Neural cell (in vitro differentiated cells): ENCODE results near the gene PSMB7. TPM values are rescaled to one million over a fixed set of nuclear protein-coding genes. Genes with fewer than 3 reads are reported as not detected.

ENCODE experiments used
- H2AFZ ChIP-seq: fragments of 200-600, 300-800 bp; sonication (generic), shearing (Covaris generic); 2 replicates; pipeline ENCODE4 v1.6.0; 2014; ENCODE audit warnings: low read depth, mild to moderate bottlenecking, antibody characterized with exemption, low read length, moderate library complexity
- H3F3A ChIP-seq: fragments of 200-600 bp; shearing (Covaris generic); 2 replicates; pipeline ENCODE4 v1.6.1; 2016; ENCODE audit warnings: mild to moderate bottlenecking, moderate library complexity, mixed read lengths, antibody characterized with exemption, low read length; ENCODE audit not compliant: insufficient read depth, poor library complexity, severe bottlenecking
- H3K27ac ChIP-seq: fragments of 200-600, 300-800 bp; sonication (generic), shearing (Covaris generic); 2 replicates; pipeline ENCODE4 v1.5.1; 2014; ENCODE audit warnings: mild to moderate bottlenecking, low read length, moderate library complexity
- H3K27me3 ChIP-seq: fragments of 300-800, 200-600 bp; sonication (generic), shearing (Covaris generic); 2 replicates; pipeline ENCODE4 v1.6.0; 2014; ENCODE audit warnings: mild to moderate bottlenecking, low read depth, low read length, moderate library complexity; ENCODE audit not compliant: insufficient read depth
- H3K36me3 ChIP-seq: fragments of 300-800, 200-600 bp; sonication (generic), shearing (Covaris generic); 2 replicates; pipeline ENCODE4 v1.5.1; 2014; ENCODE audit warnings: mild to moderate bottlenecking, antibody characterized with exemption, low read length, moderate library complexity; ENCODE audit not compliant: insufficient read depth
- H3K4me2 ChIP-seq: fragments of 300-800, 200-600 bp; sonication (generic), shearing (Covaris generic); 2 replicates; pipeline ENCODE4 v1.6.0; 2014; ENCODE audit warnings: mild to moderate bottlenecking, low read length
- H3K4me3 ChIP-seq: fragments of 300-800, 200-600 bp; sonication (generic), shearing (Covaris generic); 2 replicates; pipeline ENCODE4 v1.5.1; 2014; ENCODE audit warnings: mild to moderate bottlenecking, low read length, moderate library complexity
- H3K79me2 ChIP-seq: fragments of 200-600 bp; shearing (Covaris generic); replicated peaks from 2 replicates; pipeline ENCODE4 v1.6.0; 2014; ENCODE audit warnings: mild to moderate bottlenecking, low read length, moderate library complexity; ENCODE audit not compliant: insufficient read depth
- H3K9ac ChIP-seq: fragments of 300-800, 200-600 bp; sonication (generic), shearing (Covaris generic); 2 replicates; pipeline ENCODE4 v1.6.1; 2016; ENCODE audit warnings: mild to moderate bottlenecking, low read length, mixed read lengths
- H3K9me2 ChIP-seq: fragments of 200-600 bp; shearing (Covaris generic); 2 replicates; pipeline ENCODE4 v1.6.1; 2016; ENCODE audit warnings: mild to moderate bottlenecking, low read length, mixed read lengths; ENCODE audit not compliant: insufficient read depth
- H3K9me3 ChIP-seq: fragments of 200-600, 300-800 bp; sonication (generic), shearing (Covaris generic); 2 replicates; pipeline ENCODE4 v1.6.1; 2016; ENCODE audit warnings: mild to moderate bottlenecking, mixed run types, low read length, moderate library complexity, mixed read lengths
- H4K20me1 ChIP-seq: fragments of 200-600 bp; shearing (Covaris generic); 2 replicates; pipeline ENCODE4 v1.6.1; 2016; ENCODE audit warnings: mild to moderate bottlenecking, mixed run types; ENCODE audit not compliant: insufficient read depth
- CTCF ChIP-seq: fragments of 450-650 bp; IDR thresholded peaks from 2 replicates; pipeline ENCODE4 v1.5.1; 2014; ENCODE audit warnings: antibody characterized with exemption, mild to moderate bottlenecking, moderate library complexity; ENCODE audit not compliant: poor library complexity, severe bottlenecking
- EP300 ChIP-seq: fragments of 450-650 bp; conservative IDR thresholded peaks from 2 replicates; pipeline ENCODE4 v1.6.1; 2014; ENCODE audit warnings: antibody characterized with exemption, mild to moderate bottlenecking, moderate library complexity; ENCODE audit not compliant: poor library complexity, severe bottlenecking
- POLR2AphosphoS5 ChIP-seq: IDR thresholded peaks from 2 replicates; pipeline ENCODE4 v1.6.1; 2012
- RAD21 ChIP-seq: fragments of 450-650 bp; conservative IDR thresholded peaks from 2 replicates; pipeline ENCODE4 v1.6.1; 2014; ENCODE audit warnings: antibody characterized with exemption, mild to moderate bottlenecking, moderate library complexity
- REST ChIP-seq: IDR thresholded peaks from 2 replicates; pipeline ENCODE4 v1.6.1; 2012; ENCODE audit warnings: borderline replicate concordance
- SMC3 ChIP-seq: fragments of 450-650 bp; conservative IDR thresholded peaks from 2 replicates; pipeline ENCODE4 v1.6.1; 2014; ENCODE audit warnings: antibody characterized with exemption, mild to moderate bottlenecking, moderate library complexity; ENCODE audit not compliant: poor library complexity
- TAF1 ChIP-seq: IDR thresholded peaks from 2 replicates; pipeline ENCODE4 v1.6.1; 2012; ENCODE audit warnings: low read depth
- polyA plus RNA-seq: library from polyadenylated mRNA; depleted of rRNA; stranded (reverse); fragments of >200 nt; gene quantifications from 2 replicates; pipeline ENCODE4 v1.2.3, GENCODE V29; 2014

PSMB7 gene
- polyA plus RNA-seq, 1 donor from 2014 or later: 363 TPM

DNA sequence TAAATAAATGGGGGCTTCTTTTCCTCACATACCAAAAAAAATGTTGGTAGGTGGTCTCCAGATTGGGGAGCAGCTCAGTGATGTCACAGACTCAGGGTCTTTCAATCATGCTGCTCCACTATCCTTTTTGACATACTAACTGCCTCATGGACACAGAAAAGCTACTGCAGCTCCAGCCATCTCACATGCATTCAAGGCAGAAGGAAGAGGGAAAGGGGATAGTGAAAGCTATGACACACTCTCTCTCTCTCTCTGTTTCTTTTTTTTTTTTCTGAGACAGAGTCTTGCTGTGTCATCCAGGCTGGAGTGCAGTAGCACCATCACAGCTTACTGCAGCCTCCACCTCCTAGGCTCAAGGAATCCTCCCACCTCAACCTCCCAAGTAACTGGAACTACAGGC is 27.1 kb upstream of the PSMB7 start:
- H3K9ac ChIP-seq: no peak overlapping the region
- no peaks in the 10 kb centered on the region for H3K9me2 ChIP-seq
- no peak overlapping the region for H3K4me2 ChIP-seq
- H3K4me3 ChIP-seq: no peak overlapping the region
- H3K27ac ChIP-seq: no peak overlapping the region
- H3K27me3 ChIP-seq: no peaks in the 10 kb centered on the region
- no peaks in the 10 kb centered on the region for H3K9me3 ChIP-seq
- no peaks in the 10 kb centered on the region for H4K20me1 ChIP-seq
- no peaks in the 10 kb centered on the region for H3K36me3 ChIP-seq
- no peak overlapping the region for H2AFZ ChIP-seq
- H3K79me2 ChIP-seq: no peaks in the 10 kb centered on the region
- H3F3A ChIP-seq: no peaks in the 10 kb centered on the region
- TF ChIP-seq SMC3 (no peak), TAF1 (no peak), CTCF (no peak), POLR2AphosphoS5 (no peak)

GRCh38 chr9:124441291-124441690 is 26.0 kb upstream of the PSMB7 start:
- no peaks in the 10 kb centered on the region for H3K27me3 ChIP-seq
- no peaks in the 10 kb centered on the region for H3K36me3 ChIP-seq
- H3K9ac ChIP-seq: no peak overlapping the region
- H3K79me2 ChIP-seq: no peaks in the 10 kb centered on the region
- H3K27ac ChIP-seq: no peak overlapping the region
- H3F3A ChIP-seq: no peaks in the 10 kb centered on the region
- no peak overlapping the region for H2AFZ ChIP-seq
- no peaks in the 10 kb centered on the region for H3K9me2 ChIP-seq
- H4K20me1 ChIP-seq: no peaks in the 10 kb centered on the region
- H3K9me3 ChIP-seq: no peaks in the 10 kb centered on the region
- H3K4me3 ChIP-seq: no peak overlapping the region
- TF ChIP-seq TAF1: no peak
- TF ChIP-seq REST: no peak
- TF ChIP-seq POLR2AphosphoS5: no peak
- no peak for TF ChIP-seq RAD21
- TF ChIP-seq CTCF: no peak
- TF ChIP-seq SMC3: no peak
- no peak for TF ChIP-seq EP300
- H3K4me2 ChIP-seq: no peak overlapping the region
